ENCODE data around the gene NAE1.
"Not testable (repeated sequence)": the region's sequence is repeated elsewhere in the genome, so short reads cannot be mapped to it uniquely, and the experiment has no call there.

The NAE1 gene

DNA sequence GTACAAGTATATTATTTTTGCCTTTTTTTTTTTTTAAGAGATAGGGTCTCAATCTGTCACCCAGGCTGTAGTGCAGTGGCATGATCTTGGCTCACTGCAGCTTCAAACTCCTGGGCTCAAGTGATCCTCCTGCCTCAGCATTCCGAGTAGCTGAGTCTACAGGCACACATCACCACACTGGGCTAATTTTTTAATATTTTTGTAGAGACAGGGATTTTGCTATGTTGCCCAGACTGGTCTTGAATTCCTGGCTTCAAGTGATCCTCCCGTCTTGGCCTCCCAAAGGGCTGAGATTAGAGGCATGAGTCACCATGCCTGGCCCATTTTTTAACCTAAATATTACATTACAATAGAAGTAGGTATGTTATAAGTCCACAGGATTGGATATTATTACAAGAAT is 32.6 kb downstream of the NAE1 start:
- no peak overlapping the region for H3K4me3 ChIP-seq (ENCODE audit: low read depth, low read length)
- in situ Hi-C loops (cut with HindIII; ENCODE audit: low sequenced_read_pairs) = no loop called here
- TF ChIP-seq, protein P1, sequence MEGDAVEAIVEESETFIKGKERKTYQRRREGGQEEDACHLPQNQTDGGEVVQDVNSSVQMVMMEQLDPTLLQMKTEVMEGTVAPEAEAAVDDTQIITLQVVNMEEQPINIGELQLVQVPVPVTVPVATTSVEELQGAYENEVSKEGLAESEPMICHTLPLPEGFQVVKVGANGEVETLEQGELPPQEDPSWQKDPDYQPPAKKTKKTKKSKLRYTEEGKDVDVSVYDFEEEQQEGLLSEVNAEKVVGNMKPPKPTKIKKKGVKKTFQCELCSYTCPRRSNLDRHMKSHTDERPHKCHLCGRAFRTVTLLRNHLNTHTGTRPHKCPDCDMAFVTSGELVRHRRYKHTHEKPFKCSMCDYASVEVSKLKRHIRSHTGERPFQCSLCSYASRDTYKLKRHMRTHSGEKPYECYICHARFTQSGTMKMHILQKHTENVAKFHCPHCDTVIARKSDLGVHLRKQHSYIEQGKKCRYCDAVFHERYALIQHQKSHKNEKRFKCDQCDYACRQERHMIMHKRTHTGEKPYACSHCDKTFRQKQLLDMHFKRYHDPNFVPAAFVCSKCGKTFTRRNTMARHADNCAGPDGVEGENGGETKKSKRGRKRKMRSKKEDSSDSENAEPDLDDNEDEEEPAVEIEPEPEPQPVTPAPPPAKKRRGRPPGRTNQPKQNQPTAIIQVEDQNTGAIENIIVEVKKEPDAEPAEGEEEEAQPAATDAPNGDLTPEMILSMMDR (IDR thresholded peaks at IDR 0.05; ENCODE audit: low read depth, low read length, missing control alignments) = no peak
- no peak for DNase-seq (ENCODE audit: low read depth)

DNA sequence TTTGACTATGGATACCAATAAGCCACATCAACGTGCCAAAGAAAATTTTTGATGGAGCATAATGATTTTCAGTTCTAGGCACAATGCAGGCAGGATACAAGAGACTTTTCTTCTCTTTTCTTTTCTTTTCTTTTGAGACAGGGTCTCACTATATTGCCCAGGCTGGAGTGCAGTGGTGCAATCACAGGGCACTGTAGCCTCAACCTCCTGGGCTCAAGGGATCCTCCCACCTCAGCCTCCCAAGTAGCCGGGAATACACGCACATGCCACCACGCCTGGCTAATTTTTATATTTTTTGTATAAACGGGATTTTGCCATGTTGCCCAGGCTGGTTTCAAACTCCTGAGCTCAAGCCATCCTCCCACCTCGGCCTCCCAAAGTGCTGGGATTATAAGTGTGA is 36.8 kb downstream of the NAE1 start:
- H3K4me3 ChIP-seq (ENCODE audit: low read depth, low read length); DNase-seq (ENCODE audit: low read depth); in situ Hi-C loops (cut with HindIII; ENCODE audit: low sequenced_read_pairs): not testable (repeated sequence)

DNA sequence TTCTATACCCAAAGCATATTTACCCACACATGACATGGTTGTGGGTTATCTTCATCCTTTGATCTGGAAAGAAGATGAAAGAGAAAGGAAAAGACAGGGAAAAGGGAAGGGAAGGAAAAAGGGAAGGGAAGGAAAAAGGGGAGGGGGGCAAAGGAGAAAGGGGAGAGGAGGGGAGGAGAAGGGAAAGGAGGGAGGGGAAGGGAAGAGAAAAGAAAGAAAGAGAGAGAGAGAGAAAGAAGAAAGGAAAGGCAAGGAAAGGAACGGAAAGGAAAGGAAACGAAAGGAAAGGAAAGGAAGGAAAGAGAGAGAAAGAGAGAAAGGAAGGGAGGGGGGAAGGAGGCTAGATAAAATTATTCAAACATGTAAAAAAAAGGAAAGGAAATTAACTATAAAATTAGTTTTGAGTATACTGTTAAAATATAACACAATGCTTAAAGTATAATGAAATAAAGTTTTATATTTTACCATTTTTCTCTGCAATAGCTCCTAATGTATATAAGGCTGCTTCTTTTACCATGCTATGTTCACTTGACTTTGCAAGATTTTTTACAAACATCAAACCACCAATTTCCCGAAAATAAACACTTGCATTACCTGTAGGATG is 40.5 kb downstream of the NAE1 start:
- in situ Hi-C loops (cut with HindIII; ENCODE audit: low sequenced_read_pairs) = no loop called here

DNA sequence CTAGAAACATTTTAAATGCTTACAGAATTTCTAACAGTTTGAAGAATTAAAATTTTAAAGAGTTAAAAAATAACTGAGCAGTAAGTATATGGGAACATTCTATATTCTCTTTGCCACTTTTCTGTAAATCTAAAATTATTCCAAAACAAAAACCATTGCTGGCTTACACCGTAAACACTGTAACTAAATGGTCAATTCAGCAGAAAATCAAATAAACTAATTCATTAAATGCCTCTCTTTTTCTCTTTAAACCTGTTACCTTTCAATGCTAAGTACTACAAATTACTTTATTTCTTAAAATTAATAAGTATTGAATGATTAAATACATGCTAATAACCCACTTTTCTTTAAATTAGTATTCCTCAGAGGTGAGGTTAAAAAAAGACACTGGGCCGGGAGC is 43.3 kb downstream of the NAE1 start:
- H3K4me3 ChIP-seq (ENCODE audit: low read depth, low read length) = no peak overlapping the region
- in situ Hi-C loops (cut with HindIII; ENCODE audit: low sequenced_read_pairs) = no loop called here
- no peak for DNase-seq (ENCODE audit: low read depth)
- TF ChIP-seq, protein P1 (IDR thresholded peaks at IDR 0.05; ENCODE audit: low read depth, low read length, missing control alignments) = no peak

More for the DNA sequence above, 40.5 kb downstream of the NAE1 start:
- H3K4me3 ChIP-seq (ENCODE audit: low read depth, low read length) = no peak overlapping the region
- TF ChIP-seq, protein P1 (IDR thresholded peaks at IDR 0.05; ENCODE audit: low read depth, low read length, missing control alignments) = no peak
- DNase-seq (ENCODE audit: low read depth) = no peak

DNA sequence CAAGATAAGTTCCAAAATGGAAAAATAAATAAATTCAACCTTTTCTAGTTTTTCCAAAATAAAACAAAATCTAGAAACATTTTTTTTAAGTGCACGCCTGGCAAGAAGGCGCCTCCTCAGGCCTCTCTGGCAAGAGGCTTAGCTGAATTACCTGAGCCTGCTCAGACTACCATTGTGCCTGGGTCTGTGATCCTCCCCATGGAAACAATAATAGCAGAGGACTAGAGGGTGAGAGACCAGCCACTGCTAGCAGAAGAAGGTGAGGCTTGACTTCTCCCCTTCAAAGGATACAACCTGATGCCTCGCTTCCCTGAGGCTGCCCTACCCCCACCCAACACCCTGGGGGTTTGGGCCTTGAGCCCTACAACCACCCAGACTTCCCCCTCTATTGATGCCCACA is 44.2 kb downstream of the NAE1 start:
- TF ChIP-seq, protein P1 (IDR thresholded peaks at IDR 0.05; ENCODE audit: low read depth, low read length, missing control alignments) = no peak
- in situ Hi-C loops (cut with HindIII; ENCODE audit: low sequenced_read_pairs) = no loop called here
- H3K4me3 ChIP-seq (ENCODE audit: low read depth, low read length) = no peak overlapping the region
- DNase-seq (ENCODE audit: low read depth) = no peak

DNA sequence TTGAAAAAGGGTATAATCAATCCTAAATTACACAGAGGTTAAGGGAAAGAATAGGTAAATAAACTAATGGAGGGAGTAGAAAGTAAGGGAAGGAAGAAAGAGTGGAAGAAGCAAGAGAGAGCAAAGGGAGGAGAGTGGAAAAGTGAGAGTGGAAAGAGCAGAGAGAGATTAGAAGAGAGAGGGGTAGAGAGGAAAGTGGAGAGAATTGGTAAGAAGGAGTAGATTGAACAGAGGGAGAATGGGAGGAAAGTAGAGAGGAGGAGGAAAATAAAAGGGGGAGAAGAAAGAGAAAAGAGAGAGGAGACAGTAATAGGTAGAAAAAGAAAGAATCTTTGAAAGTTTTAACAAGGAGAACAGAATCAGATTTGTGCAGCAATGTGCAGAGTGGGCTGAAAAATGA is 54.3 kb downstream of the NAE1 start:
- TF ChIP-seq, protein P1 (IDR thresholded peaks at IDR 0.05; ENCODE audit: low read depth, low read length, missing control alignments) = no peak
- no peak overlapping the region for H3K4me3 ChIP-seq (ENCODE audit: low read depth, low read length)
- no peak for DNase-seq (ENCODE audit: low read depth)
- in situ Hi-C loops (cut with HindIII; ENCODE audit: low sequenced_read_pairs) = no loop called here

DNA sequence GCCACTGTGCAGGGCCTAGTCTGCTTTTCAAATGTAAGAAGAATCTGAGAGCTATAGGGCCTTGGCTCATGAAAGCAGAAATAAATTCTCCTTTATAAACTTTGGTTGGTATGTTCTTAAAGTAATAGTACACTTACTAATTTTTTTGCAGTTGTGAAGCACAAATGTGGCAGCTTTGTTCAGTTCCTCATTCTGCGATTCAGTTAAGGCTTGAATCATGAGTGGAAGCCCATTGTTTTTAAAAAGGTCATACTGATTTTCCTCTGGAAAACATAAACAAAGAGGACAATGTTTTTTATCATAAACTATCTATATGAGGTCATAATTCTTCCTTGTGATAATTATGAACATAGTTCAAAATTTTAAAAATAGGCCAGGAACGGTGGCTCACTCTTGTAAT is 55.8 kb downstream of the NAE1 start:
- DNase-seq (ENCODE audit: low read depth) = no peak
- no peak overlapping the region for H3K4me3 ChIP-seq (ENCODE audit: low read depth, low read length)
- TF ChIP-seq, protein P1 (IDR thresholded peaks at IDR 0.05; ENCODE audit: low read depth, low read length, missing control alignments) = no peak
- in situ Hi-C loops (cut with HindIII; ENCODE audit: low sequenced_read_pairs) = no loop called here
